MM.1S (cell line): ENCODE data around the gene UNC5C.

ENCODE experiments used
- EZH2phosphoT487 ChIP-seq: fragments of 300-600 bp; sonication (generic); IDR thresholded peaks from 2 replicates; pipeline ENCODE4 v1.6.1; 2018; ENCODE audit warnings: antibody characterized with exemption, low read length
- TF ChIP-seq, protein P1 (sequence below): fragments of 300-600 bp; sonication (generic); IDR thresholded peaks from 2 replicates; pipeline ENCODE4 v1.5.1; 2016; ENCODE audit warnings: antibody characterized with exemption, low read length, mixed read lengths

DNA sequence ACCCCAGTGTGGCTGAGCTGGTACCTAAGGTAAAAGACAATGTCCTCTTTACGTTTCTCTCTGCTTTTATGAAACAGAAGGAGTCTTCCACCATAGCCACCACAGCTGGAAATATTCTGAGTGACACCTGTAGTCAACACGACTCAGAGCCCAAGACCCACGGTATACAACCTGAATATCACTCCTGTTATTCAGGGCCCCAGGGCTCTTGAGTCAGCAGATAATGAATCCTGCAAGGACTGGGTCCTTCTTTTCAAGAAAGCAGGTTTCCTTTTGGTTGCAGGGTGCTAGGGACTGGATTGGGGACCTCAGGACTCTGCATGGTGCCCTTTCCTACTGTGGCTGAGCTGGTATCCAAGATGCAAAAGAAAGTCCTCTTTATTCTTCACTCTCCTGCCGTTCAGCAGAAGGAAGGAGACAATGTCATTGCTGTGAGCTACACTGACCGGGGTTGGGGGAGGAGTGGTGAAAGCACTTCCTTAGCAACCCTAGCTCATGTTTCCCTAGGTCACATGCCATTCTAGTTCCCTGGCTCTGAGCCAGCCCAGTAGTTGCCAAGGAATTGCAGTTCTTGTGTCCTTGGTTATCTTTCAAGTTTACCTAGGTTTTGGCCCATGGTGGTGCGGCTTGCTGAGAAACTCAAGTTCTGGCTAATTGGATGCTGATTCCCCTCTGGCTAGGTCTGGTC is 23.7 kb upstream of the UNC5C start:
- TF ChIP-seq, protein P1, sequence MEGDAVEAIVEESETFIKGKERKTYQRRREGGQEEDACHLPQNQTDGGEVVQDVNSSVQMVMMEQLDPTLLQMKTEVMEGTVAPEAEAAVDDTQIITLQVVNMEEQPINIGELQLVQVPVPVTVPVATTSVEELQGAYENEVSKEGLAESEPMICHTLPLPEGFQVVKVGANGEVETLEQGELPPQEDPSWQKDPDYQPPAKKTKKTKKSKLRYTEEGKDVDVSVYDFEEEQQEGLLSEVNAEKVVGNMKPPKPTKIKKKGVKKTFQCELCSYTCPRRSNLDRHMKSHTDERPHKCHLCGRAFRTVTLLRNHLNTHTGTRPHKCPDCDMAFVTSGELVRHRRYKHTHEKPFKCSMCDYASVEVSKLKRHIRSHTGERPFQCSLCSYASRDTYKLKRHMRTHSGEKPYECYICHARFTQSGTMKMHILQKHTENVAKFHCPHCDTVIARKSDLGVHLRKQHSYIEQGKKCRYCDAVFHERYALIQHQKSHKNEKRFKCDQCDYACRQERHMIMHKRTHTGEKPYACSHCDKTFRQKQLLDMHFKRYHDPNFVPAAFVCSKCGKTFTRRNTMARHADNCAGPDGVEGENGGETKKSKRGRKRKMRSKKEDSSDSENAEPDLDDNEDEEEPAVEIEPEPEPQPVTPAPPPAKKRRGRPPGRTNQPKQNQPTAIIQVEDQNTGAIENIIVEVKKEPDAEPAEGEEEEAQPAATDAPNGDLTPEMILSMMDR, result no peak
- no peak for TF ChIP-seq EZH2phosphoT487
